Measurements from ENCODE around the gene ARAP2.

ARAP2 gene

DNA sequence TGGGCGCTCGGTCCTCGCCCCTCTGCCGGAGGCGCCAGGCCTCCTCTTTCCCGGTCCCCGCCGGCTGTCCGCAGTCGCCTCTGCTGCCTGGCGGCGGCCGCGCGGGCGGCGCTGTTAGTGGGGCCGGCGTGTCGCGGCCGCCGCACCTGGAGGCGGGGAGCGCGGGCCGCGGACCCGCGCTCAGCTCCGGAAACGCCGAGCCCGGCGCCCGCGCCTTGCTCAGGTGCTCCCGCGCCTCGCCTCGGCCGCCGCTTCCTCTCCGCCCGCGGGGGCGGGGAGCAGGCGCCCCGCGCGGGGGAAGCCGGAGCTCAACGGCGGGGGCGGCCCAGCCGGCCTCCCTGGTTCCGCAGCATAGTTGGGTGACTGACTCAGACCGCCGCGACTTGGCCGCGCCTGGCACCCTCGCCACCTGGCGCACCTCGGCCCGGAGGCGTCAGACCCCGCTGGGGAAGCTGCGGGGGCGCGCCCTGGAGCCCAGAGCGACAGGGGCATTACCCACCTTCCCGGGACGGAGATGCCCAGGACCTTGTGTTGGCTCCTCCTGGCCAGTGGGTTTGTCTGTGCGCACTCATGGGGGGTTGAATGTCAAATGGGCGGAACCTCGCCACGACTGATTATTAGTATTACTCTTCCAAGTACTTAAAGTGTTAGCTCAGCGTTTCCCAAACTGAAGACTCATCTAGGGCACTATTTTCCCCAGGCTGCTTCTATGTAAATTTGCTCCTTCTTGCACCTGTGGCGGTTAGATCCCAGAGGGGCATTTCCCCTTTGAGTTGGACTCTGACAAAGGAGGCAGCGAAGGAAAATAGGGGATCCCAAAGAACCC, at the start of gene ARAP2:
Gene ARAP2 (minus strand): TSS at position 258 of the 826 bp plus-strand sequence. CDS start 15,028 bp downstream, outside the sequence.
- DNase-seq (ENCODE audit: low spot score): peak; percentile 81

DNA sequence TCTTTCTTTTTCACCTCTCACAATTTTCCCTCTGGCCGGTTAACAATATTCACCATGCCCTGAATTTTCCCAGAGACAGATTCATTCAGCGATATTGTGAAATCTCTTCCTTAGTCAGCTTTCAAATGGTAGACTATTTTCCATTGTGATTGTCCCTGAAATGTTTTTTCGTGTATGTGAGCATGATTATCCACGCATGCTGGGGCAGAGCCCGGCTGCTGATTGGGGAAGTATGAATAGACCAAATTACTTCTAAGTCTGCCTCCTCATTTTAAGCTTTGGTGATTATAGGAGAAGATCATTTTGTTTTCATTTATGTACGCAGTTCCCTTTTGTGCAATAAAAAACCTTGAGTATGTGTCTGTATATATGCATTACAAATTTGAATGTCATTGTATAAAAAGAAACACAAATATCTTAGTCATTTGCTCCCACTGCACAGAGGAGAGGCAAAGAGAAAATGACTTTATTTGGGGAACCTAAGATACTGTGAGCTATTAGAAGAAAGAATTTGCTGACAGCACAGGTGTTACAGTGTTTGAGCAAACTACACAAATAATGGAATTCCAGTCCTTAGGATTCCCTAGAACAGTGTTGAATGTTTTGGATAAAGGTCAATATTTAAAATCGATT, 48.4 kb upstream of the ARAP2 start:
- DNase-seq (ENCODE audit: low spot score): no peak

GRCh38 chr4:36290641-36291040, 46.3 kb upstream of the ARAP2 start:
- no peak for DNase-seq (ENCODE audit: low spot score)

DNA sequence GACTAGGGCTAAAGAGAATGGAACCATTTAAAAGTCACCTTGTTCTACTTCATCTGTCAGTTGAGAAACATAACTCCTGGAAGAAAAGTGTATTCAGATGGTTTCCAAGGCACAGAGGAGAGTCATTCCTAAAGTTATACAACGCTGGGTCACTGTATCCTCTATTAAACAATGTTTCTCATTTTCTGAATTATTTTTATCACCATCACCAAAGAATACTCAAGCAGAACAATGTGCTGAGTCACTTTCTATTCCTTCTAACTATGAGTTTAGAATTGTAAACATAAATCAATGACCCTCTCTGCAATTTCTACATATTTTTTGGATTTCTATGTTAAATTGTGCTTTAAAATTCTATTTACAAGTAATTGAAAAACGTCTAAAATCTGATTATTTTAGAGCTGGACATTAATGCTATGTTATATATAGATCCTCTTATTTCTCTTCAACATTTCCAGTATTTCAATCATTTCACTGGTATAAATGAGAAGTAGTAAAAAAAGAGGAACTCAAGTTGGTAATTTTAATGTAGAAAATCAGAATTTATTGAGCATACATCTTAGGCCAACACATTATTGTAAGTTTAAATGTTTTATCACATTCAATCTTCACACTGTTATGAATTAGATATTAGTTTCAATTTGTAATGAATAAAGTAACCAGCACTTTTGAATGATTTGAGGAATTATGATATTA, 44.6 kb upstream of the ARAP2 start:
- DNase-seq (ENCODE audit: low spot score): no peak

GRCh38 chr4:36286481-36286871, 42.2 kb upstream of the ARAP2 start:
- DNase-seq (ENCODE audit: low spot score): no peak

- DNase-seq (ENCODE audit: low spot score): peak; percentile 91
Observed at GRCh38 chr4:36285784-36286480, 41.6 kb upstream of the ARAP2 start.

DNA sequence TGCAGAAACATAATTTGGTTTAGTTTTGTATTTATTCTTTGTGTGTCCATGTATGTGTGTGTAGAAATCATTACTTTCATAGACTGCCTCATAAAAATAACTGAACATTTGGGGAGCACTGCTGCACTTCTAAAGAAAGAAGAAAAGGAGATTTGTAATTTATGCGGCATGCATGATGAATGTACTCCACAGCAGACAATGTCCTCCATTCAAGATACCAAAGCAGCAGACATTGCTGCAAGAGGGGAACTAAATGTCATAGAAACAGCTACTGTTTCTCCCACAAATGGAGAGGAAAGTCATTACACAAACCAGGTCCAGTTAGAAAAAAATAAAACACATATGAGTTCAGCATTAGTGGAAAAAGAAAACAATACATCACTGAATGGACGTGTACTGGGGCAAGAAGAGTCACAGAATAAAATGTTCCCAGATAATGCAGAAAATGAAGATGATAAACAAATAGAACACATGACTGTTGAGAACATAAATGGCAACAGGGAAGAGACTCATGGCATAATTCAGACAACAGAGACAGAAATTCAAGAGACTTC, 39.7 kb upstream of the ARAP2 start:
- no peak for DNase-seq (ENCODE audit: low spot score)

DNA sequence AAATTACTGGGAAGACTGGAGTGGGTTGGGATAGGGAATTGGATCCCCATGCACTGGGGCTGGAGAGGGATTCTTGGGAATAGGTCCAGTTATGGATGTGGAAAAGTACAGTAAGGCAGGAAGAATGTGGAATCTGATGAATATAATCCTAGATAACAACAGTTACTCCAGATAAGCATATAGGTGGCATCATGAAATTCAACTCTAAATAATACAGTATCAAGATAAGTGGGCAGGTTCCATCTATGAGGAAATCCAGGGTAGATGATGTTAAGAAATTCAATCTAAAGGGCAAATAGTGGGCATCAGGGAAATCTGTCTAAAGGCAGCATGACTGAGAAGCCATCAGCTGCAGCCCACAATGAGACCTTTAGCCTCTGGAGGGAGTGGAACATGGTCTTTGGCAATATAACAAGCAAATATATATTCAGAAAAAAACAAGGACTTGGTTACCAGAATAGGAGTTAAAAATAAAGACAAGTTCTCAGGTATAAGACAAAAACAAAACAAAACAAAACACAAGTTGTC, 38.3 kb upstream of the ARAP2 start:
- no peak for DNase-seq (ENCODE audit: low spot score)

GRCh38 chr4:36281384-36282106, 37.2 kb upstream of the ARAP2 start, which contains the start of gene DTHD1:
Gene DTHD1, plus strand, starts transcription at chr4:36281616. Its CDS starts 143 bp downstream, at chr4:36281759.
- DNase-seq (ENCODE audit: low spot score): peak; percentile 76

- DNase-seq (ENCODE audit: low spot score): no peak
Observed at GRCh38 chr4:36280555-36280954, 36.2 kb upstream of the ARAP2 start.

DNA sequence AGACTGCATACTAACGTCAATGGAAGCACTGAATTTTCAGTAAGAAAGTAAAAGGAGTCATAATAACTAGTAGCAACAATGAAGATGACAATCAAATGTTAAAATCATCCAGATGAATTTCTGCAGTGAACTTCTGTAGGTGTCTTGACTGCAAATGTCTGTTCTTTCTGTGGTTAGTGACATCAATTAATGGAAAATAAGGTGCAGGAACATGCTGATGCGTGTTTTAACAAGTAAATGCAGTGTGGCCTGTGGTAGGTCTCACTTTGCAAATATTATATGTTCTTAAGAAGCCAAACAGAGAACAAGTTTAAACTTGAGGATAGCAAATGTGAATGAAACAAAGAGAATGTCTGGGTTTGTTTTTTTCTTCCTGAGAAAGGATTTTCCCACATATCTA, 34.5 kb upstream of the ARAP2 start:
- DNase-seq (ENCODE audit: low spot score): peak; percentile 35

GRCh38 chr4:36277533-36277932, 33.2 kb upstream of the ARAP2 start:
- no peak for DNase-seq (ENCODE audit: low spot score)

- no peak for DNase-seq (ENCODE audit: low spot score)
Observed at GRCh38 chr4:36274158-36274557, 29.8 kb upstream of the ARAP2 start.

DNA sequence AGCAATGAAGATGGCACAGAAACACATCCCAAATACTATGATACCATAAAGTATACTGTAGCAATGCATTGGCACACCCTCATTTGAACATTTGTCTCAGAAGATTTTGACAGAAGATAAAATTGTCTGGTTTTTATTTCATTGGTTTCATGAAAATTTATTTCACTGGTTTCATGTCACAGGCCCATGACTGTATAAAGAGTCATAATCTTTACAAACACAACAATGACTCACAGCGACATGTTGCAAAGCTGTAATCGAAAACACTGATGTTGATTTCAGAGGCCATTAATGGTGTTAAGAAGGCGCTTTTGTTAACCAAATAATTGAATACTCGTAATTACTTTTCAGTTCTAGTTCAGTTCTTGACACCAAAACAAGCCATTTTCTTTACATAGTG, 29.0 kb upstream of the ARAP2 start:
- no peak for DNase-seq (ENCODE audit: low spot score)

DNA sequence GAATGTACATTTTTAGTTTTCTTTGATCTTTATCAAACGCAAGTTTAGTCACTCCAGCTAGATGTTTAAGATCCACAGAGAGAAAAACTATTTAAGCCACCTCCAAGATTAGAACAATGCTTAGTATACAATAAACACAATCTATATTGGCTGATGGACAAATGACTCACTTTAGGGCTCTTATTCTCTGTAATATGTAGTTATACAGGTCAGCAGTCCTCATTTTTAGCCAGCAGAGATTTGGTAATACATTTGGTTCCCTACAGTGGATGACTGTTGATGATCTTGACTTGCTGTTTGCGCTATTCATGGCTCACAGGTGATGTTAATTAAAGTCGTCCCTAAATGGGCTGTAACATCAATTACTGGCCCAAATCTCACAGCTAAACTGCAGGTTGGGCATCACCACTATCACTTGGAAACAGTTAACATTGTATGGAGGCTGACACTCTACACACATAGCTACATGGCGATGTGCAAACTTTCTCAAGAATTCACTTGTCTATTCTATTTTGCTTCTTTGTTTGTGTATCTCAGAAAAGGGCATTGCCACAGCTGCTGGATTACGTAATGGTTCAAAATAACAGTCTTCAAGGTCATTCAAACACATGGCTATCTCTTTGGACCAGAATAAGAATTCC, 25.3 kb upstream of the ARAP2 start:
- DNase-seq (ENCODE audit: low spot score): no peak

- DNase-seq (ENCODE audit: low spot score): peak; percentile 79
Observed at GRCh38 chr4:36269101-36269500, 24.8 kb upstream of the ARAP2 start.

GRCh38 chr4:36267486-36268268, 23.4 kb upstream of the ARAP2 start:
- peak; percentile 45 for DNase-seq (ENCODE audit: low spot score)

GRCh38 chr4:36264207-36264826, 20.0 kb upstream of the ARAP2 start:
- no peak for DNase-seq (ENCODE audit: low spot score)

DNA sequence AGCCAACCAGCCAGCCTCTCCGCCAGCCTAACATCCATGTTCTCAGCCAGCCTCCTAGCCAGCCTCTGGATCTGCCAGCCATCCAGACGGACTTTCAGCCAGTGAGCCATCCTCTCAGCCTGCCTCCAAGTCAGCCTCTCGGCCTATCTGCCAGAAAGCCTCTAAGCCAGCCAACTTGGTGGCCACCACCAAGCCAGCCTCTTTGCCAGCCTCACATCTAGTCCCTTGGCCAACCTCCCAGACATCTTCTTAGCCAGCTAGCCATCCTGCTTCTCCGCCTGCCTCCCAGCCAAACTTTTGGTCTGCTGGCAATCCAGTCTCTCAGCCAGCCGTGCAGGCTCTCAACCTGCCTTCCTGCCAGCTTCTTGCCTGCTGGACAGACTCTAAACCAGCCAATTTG, 16.4 kb upstream of the ARAP2 start:
- no peak for DNase-seq (ENCODE audit: low spot score)
